DND-41 (cell line): Measurements from ENCODE around the gene CACTIN.

ENCODE experiments used
- ATAC-seq: fragments of 200-7000 bp; cut with Tn5 transposase; 3 replicates; pipeline ENCODE4 v1.9.1; 2021; ENCODE audit warnings: low read depth; ENCODE audit not compliant: insufficient read depth
- DNase-seq: peaks from one replicate; pipeline ENCODE4 v3.0.0-alpha.2; 2020
- H2AFZ ChIP-seq: 2 replicates; pipeline ENCODE4 v1.6.0; 2012; ENCODE audit warnings: low read depth, low read length
- H3K27ac ChIP-seq: 2 replicates; pipeline ENCODE4 v1.5.1; 2012; ENCODE audit warnings: low read length, inconsistent platforms
- H3K27me3 ChIP-seq: fragments of 200-600 bp; sonication (generic); 2 replicates; pipeline ENCODE4 v1.6.0; 2012; ENCODE audit warnings: low read length, mild to moderate bottlenecking, inconsistent platforms; ENCODE audit not compliant: insufficient read depth, poor library complexity
- H3K36me3 ChIP-seq: 2 replicates; pipeline ENCODE4 v1.5.1; 2012; ENCODE audit warnings: low read length, inconsistent platforms; ENCODE audit not compliant: insufficient read depth
- H3K4me1 ChIP-seq: 2 replicates; pipeline ENCODE4 v1.5.1; 2012; ENCODE audit warnings: mild to moderate bottlenecking, low read length; ENCODE audit not compliant: insufficient read depth
- H3K4me2 ChIP-seq: 2 replicates; pipeline ENCODE4 v1.6.0; 2012; ENCODE audit warnings: mild to moderate bottlenecking, moderate library complexity, low read length, inconsistent platforms; ENCODE audit not compliant: insufficient read depth
- H3K4me3 ChIP-seq, 2 experiments: fragments of 200-600 bp in 1 of 2; shearing (Covaris generic) in 1 of 2; 2 replicates each; pipeline ENCODE4 v1.5.1; 2012 to 2016; ENCODE audit warnings: inconsistent platforms in 2 of 2, low read length in 2 of 2, mild to moderate bottlenecking in 2 of 2, low read depth in 1 of 2, moderate library complexity in 1 of 2
- H3K79me2 ChIP-seq: 2 replicates; pipeline ENCODE4 v1.6.0; 2012; ENCODE audit warnings: low read length, inconsistent platforms; ENCODE audit not compliant: insufficient read depth
- H3K9ac ChIP-seq: 2 replicates; pipeline ENCODE4 v1.6.0; 2012; ENCODE audit warnings: low read depth, mild to moderate bottlenecking, inconsistent platforms, low read length, moderate library complexity
- H3K9me3 ChIP-seq: 2 replicates; pipeline ENCODE4 v1.5.1; 2012; ENCODE audit warnings: low read length, moderate library complexity, mild to moderate bottlenecking, inconsistent platforms; ENCODE audit not compliant: insufficient read depth, severe bottlenecking
- H4K20me1 ChIP-seq: 2 replicates; pipeline ENCODE4 v1.6.0; 2012; ENCODE audit warnings: low read length; ENCODE audit not compliant: insufficient read depth
- EZH2 ChIP-seq: IDR thresholded peaks from 3 replicates; pipeline ENCODE4 v1.6.1; 2012; ENCODE audit warnings: borderline replicate concordance, low read depth, mild to moderate bottlenecking, moderate library complexity, low read length, inconsistent platforms; ENCODE audit not compliant: severe bottlenecking
- TF ChIP-seq, protein P1 (sequence below): IDR thresholded peaks from 2 replicates; pipeline ENCODE4 v1.5.1; 2012; ENCODE audit warnings: borderline replicate concordance, low read length, moderate library complexity, mild to moderate bottlenecking; ENCODE audit not compliant: poor library complexity, severe bottlenecking; ENCODE audit errors: extremely low read depth

CACTIN gene

DNA sequence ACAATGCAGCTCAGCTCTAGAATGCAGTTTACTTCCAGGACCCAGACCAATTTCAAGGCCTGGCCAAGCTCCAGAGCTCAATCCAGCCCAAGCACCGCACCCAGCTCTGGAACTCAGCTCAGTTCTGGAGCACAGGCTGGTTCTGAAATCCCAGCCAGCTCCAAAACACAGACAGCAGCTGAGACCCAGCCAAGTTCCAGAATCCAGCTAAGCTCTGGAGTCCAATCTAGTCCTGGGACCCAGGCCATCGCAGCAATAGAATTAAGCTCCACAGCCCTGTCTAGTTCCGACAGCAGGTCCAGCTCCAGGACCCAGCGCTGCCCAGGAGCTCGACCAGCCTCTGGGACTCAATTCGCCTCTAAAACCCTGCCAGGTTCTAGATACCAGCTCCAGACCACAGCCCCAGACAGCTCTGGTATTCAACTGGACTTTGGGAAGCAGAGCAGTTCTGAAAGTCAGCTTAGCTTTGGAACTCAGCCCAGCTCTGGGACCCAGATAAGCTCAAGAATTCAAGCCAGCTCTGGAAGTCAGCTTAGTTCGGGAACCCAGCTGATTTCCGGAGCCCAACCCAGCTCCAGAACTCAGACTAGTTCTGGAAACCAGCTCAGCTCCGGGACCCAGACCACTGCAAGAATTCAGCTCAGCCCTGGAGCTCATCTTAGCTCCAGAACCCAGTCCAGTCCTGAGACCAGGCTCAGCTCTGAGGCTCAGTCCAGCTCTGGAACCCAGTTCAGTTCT lies 34.5 kb downstream of the CACTIN start:
- no peak overlapping the region for H3K27ac ChIP-seq
- ATAC-seq: no peak
- no peak for DNase-seq
- H3K4me3 ChIP-seq: no peak overlapping the region
- no peaks in the 10 kb centered on the region for H3K36me3 ChIP-seq
- no peaks in the 10 kb centered on the region for H3K79me2 ChIP-seq
- peaks cover 4% of the 10 kb centered on the region for H3K9me3 ChIP-seq
- H4K20me1 ChIP-seq: no peaks in the 10 kb centered on the region
- H3K27me3 ChIP-seq: no peaks in the 10 kb centered on the region
- no peaks in the 10 kb centered on the region for H3K4me1 ChIP-seq
- H3K9ac ChIP-seq: no peak overlapping the region
- TF ChIP-seq EZH2: no peak
- TF ChIP-seq, protein P1, sequence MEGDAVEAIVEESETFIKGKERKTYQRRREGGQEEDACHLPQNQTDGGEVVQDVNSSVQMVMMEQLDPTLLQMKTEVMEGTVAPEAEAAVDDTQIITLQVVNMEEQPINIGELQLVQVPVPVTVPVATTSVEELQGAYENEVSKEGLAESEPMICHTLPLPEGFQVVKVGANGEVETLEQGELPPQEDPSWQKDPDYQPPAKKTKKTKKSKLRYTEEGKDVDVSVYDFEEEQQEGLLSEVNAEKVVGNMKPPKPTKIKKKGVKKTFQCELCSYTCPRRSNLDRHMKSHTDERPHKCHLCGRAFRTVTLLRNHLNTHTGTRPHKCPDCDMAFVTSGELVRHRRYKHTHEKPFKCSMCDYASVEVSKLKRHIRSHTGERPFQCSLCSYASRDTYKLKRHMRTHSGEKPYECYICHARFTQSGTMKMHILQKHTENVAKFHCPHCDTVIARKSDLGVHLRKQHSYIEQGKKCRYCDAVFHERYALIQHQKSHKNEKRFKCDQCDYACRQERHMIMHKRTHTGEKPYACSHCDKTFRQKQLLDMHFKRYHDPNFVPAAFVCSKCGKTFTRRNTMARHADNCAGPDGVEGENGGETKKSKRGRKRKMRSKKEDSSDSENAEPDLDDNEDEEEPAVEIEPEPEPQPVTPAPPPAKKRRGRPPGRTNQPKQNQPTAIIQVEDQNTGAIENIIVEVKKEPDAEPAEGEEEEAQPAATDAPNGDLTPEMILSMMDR: no peak
- H3K4me2 ChIP-seq: no peak overlapping the region
- no peak overlapping the region for H2AFZ ChIP-seq

DNA sequence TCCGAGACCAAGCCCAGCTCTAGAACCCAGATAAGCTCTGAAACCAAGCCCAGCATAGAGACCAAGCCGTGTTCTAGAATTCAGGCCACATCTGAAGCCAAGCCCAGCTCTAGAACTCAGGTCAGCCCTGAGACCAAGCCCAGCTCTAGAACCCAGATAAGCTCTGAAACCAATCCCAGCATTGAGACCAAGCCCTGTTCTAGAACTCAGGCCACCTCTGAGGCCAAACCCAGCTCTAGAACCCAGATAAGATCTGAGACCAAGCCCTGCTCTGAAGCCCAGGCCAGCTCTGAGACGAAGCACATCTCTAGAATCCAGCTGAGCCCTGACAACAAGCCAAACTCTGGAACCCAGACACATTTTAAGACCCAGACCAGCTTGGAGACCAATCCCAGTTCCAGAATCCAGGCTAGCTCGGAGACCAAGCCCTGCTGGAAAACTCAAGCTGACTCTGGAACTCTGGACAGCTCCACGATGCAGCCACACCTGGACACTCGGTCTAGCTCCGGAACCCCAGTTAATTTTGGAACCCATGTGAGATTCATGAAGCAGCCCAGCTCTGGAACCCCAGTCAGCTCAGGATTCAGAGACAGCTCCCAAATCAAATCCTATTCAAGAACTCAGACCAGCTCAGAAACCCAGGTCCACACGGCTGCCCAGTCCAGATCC lies 35.5 kb downstream of the CACTIN start:
- Histone ChIP-seq H3K4me1 (no peaks in the 10 kb centered on the region), H3K9ac (no peak overlapping the region), H3K4me3 (no peak overlapping the region), H3K9me3 (peaks cover 4% of the 10 kb centered on the region), H3K4me2 (no peak overlapping the region), H3K79me2 (no peaks in the 10 kb centered on the region), H3K36me3 (no peaks in the 10 kb centered on the region), H4K20me1 (no peaks in the 10 kb centered on the region), H3K27me3 (no peaks in the 10 kb centered on the region), H2AFZ (no peak overlapping the region), H3K27ac (no peak overlapping the region)
- no peak for TF ChIP-seq EZH2
- TF ChIP-seq, protein P1: no peak
- no peak for ATAC-seq
- no peak for DNase-seq

DNA sequence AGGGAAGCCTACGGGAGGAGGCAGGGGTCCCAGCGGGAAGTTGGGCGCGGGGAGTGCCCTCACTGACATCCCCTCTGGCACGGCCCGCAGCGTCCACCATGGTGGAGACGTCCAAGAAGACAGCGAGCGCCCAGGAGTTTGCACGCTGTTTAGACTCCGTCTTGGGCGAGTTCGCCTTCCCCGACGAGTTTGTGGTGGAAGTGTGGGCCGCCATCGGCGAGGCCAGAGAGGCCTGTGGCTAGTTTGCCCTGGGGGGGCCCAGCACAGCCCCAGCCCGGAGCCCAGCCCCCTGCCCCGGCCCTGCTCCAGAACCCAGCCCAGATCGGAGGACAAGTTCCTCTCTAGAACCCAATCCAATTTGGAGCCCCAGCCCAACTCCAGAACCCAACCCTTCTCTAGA lies 36.6 kb downstream of the CACTIN start:
- Histone ChIP-seq H2AFZ (no peak overlapping the region), H3K4me1 (no peaks in the 10 kb centered on the region), H3K9me3 (peaks cover 4% of the 10 kb centered on the region), H3K4me3 (no peak overlapping the region), H3K79me2 (no peaks in the 10 kb centered on the region), H4K20me1 (no peaks in the 10 kb centered on the region), H3K9ac (no peak overlapping the region), H3K27me3 (no peaks in the 10 kb centered on the region), H3K36me3 (no peaks in the 10 kb centered on the region), H3K27ac (no peak overlapping the region), H3K4me2 (no peak overlapping the region)
- ATAC-seq (no peak), DNase-seq (no peak)
- TF ChIP-seq, protein P1: no peak
- no peak for TF ChIP-seq EZH2
